Airway epithelial cell (primary cell): Measurements from ENCODE around the gene SIKE1. TPM values are rescaled to one million over a fixed set of nuclear protein-coding genes. Genes with fewer than 3 reads are reported as not detected.

Experiments
- total RNA-seq: library from RNA; depleted of rRNA; stranded (reverse); fragments of >200 nt; gene quantifications from 2 replicates; pipeline ENCODE4 v1.2.3, GENCODE V29; 2015

SIKE1 gene
- 25.4 and 49.9 TPM in 2 replicates for total RNA-seq

DNA sequence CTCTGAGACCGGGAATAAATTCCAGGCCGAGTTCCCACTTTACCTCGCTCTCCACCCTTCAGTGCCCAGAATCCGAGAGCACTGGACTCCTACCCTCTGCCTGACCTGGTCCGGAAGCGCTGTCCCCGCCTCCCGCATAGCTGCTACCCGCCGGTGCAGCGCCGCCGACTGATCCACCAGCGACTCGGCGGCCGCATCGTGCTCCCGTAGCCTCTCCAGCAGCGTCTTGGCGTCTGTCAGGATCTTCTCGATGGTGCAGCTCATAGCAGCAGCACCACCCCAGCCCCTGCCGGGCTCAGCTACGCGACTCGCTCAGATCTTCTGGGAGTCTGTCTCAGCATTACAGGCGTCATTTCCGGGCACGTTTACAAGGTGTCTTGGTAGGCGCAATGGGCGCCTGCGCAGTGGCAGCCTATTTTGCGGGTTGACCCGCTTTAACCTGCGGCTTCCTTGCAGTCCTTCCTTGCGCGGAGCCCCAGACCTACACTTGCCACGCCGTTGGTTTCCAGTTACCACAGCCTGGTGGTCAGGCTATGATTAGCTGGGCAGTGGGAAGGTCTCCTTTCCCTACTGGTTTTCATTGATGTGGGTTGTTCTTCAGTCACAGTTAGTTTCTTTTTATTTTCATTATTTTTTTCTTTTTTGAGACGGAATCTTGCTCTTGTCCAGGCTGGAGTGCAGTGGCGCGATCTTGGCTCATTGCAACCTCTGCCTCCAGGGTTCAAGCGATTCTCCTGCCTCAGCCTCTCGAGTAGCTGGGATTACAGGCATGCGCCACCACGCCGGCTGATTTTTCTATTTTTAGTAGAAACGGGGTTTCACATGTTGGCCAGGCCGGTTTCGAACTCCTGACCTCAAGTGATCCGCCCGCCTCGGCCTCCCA, at the start of gene SIKE1:
SIKE1 (minus strand) TSS at position 342 of the 883 bp plus-strand sequence; CDS start at position 264, 78 bp downstream.

DNA sequence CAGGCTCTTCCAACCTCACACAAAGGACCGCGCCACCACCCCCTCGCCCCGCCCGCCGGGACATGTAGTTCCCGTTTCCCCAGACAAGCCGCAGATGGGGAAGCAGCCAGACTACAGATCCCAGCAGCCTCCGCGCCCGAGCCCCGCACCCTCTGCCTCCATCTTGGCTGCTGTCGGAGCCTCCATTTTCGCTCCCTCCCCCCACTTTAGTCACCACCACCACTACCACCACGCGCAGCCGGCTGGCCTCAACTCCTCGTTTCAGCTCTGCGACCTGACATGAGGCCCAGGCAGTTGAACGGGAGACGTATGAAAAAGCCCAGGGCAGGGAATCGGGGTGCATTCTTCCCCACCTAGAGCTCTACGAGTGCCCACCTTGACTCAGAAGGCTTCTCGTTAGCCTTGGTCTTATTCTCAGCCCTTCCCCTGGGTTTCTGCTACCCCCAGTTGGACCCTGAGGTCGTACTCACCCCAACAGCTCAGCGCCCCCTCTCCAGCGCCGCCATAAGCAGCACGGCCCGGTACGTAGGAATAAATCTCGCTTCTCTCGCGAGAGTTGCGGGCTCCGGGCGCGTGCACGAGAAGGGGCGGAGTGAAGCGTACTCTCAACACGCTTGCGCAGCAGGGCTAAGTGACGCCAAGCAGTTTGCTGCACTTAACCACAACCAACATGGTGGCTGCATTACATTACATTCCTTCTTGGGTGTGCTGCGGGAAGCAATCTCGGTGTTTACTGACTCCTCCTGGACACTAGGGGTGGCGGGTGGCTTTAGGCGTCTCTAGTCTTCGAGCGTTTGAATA, 22.8 kb downstream of the SIKE1 start, which contains the start of gene CSDE1:
CSDE1 (minus strand) TSS at position 530 of the 801 bp plus-strand sequence. CDS start 18,094 bp downstream, outside the sequence.

Other genes starting within 250 kb of the SIKE1 start
- 36.5 and 49.8 TPM in 2 replicates for gene BCAS2, start 199.1 kb downstream of the SIKE1 start, total RNA-seq
- gene DENND2C, start 110.6 kb downstream of the SIKE1 start, total RNA-seq, result 13.0 and 17.3 TPM in 2 replicates
- gene AMPD1, start 85.1 kb downstream of the SIKE1 start, total RNA-seq, result not detected in 2 replicates
- 39.3 and 50.7 TPM in 2 replicates for gene NRAS, start 63.9 kb downstream of the SIKE1 start, total RNA-seq
- 297 and 360 TPM in 2 replicates for gene CSDE1, start 22.7 kb downstream of the SIKE1 start, total RNA-seq
- gene SYCP1, start 74.2 kb upstream of the SIKE1 start, total RNA-seq, result not detected in 2 replicates
- gene TSHB, start 249.1 kb upstream of the SIKE1 start, total RNA-seq, result not detected in 2 replicates